SIG-M5 (cell line): Measurements from ENCODE around the gene ITGA1.
A peak's percentile ranks its signal among the peaks of the same experiment; 100 is the strongest.

ENCODE experiments used
- DNase-seq: peaks from one replicate; lab custom pipeline; 2025; lab: John Stamatoyannopoulos, UW

Gene ITGA1

DNA sequence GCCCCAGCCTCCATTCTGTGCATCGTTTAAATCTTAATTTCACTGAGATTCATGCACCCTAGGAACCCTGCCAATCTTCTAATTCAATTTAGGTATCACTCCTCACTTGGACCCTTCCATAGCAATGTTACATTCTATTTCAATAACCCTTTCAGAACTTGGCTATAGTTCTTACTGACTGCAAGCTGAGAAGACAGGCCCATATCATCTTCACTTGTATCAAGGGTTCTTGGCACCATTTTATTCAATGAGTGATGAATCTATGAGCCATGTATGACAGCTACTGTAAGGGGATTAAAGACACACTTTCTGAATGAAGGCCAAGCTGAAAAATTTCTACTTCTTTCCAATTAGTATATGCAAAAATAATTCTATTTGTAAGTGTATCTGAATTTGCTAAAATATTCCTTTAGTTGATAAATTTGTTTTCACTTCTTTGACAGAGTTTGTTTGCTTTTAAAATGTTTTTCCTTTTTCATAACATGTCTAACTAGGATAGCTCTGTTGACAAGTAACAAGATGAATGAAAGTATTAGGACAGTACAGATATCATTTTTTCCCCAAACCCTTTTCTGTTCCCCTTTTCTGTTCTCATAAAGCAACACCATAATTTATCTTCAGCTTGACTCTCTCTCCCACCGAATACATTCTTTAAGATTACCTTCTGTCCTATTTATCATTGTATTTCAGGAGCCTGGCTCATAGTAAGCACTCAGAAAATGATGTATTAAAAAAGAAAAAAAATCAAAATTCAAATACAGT is 211.0 kb downstream of the ITGA1 start:
- no peak for DNase-seq

DNA sequence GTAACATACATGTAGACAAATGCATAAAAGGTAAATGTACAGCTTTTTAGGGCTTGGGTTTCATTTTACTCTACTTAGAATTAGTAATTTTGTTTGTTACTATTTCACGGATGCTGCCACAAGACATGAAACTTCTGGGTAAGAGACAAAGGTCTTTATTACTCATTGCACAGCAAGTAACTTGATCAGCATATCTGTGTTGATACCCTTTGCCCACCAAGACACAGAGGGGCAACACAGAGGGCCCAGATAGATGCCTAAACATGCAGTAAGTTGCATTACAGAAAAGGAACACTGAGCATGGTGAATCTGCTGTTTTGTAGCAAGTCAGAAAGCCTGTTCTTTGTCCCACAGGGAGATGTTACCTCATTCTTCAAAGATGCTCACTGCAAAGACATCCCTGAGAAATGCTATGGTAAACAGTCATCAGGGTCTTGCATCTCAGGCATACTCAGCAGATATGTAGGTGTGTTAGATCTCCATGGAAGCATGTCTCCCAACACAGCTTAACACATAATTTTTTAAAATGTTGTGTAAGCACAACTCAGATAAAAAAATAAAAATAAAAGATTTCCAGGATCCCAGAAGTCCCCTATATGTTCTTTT is 211.7 kb downstream of the ITGA1 start:
- no peak for DNase-seq

DNA sequence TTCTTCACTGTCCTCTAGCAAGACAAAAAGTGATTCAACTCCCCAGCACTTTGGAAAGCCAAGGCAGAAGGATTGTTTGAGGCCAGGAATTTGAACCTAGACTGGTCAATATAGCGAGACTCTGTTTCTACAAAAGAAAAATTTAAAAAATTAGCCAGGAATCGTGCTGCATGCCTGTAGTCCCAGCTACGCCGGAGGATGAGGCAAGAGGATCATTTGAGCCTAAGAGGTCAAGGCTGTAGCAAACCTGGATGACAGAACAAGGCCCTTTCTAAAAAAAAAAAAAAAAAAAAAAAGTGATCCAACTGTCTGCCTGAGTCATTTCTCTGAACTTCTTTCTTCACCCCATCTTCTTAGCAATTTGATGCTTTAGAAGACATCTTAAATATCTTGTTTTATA is 213.8 kb downstream of the ITGA1 start:
- no peak for DNase-seq

DNA sequence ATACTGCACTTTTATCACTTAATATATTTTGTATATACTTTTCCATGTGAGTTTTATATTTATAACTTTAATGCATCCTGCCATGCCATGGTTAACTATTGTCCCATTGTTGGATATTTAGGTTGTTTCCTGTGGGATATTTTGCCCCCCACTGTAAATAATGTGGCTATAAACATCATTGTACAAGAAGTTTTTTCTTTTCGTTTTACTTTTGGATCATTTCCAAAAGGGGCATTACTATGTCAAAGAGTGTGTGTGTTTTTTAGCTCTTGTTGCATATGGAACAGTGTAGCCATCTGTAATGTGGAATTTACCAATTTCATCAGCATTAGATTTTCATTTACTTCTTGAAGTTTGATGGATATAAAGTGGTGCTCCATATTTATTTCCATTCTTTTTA is 214.8 kb downstream of the ITGA1 start:
- DNase-seq, result no peak

DNA sequence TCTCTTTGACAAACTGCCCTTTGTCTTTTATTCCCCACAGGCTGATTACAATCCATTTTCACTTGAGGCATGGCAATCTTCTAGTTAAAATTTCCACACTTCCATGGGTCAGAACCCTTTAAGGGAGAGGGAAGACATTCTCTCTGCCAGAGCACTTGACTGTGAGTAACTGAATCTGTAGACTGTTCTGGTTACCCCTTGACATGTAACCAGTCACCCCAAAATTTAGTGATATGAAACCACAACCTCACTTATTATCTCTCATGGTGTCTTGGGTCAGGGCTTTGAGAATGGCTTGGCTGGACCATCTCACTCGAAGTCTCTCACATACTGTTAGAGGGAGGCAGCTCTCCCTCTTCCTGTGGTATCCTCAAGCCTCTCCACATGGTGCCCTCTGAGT is 215.4 kb downstream of the ITGA1 start:
- DNase-seq, result no peak

DNA sequence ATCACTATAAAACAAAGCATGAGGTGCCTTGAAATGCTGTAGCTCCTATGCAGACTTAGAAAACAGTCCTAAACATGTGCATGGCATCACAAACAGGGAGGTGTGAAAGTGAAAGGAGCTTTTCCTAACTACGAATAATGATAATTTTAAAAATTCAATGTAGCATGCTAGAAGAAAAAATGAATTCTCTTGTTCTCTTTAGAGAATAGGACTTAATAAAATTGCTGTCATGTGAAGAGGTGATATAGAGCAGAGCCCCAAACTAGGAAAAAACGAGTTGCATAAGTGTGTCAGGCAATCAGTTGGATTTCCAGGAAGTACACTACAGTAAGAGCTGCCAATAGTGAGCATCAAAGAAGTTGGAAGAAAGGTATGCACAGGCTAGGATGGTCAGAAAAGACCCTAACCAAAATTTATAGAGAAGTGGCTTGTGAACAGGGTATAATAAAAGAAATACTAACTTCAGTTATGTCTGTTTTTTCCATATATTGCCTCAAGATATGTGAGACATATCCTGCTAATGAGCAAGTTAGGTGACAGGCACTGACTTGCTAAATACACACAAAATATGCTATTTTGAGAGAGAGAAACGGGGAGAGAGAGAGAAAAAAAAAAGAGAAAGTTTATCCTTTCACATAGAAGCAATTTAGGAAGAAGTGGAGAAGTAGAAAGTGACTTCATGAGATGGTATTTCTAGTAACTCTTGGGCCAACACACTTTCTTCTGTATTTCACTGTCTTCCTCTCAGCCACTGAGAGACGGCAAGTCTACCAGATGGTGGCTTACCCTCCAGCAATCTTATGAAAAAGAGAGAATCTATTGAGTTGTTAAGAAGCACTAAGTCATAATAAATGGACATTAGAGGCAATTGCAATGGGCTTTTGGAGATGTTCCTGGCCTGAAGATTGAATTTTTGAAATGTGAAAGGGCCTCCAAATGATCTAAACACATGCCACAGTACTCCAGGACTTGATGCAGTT is 219.5 kb downstream of the ITGA1 start:
- DNase-seq, result no peak

DNA sequence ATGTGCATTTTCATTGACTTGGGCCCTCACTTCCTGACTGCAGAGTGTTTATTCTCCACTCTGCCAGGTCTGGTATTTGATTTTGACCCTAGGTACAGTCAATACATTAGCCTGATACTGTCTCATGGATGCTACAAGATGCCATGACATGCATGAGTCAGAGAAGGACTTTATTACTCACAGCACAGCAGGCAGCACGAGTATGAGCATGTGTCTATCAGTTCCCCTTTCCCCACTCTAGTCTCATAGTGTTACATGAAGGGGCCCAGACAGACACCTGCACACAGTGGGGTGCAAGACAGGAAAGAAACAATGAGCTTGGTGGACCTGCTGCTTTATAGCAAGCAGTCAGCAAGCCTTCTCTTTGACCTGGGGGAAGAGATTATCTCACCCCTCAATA is 221.0 kb downstream of the ITGA1 start:
- DNase-seq, result peak; percentile 16
